Bone marrow (tissue), 2 donors: ENCODE results near the gene PTGFRN.

Experiments
- DNase-seq, 2 donors: peaks; one replicate each; lab custom pipeline; 2025; lab: John Stamatoyannopoulos, UW

PTGFRN gene

GRCh38 chr1:117033772-117034171 is 124.1 kb downstream of the PTGFRN start:
- DNase-seq = no peak

- DNase-seq = no peak
These were observed 125.1 kb downstream of the PTGFRN start for GRCh38 chr1:117034791-117035290.

DNA sequence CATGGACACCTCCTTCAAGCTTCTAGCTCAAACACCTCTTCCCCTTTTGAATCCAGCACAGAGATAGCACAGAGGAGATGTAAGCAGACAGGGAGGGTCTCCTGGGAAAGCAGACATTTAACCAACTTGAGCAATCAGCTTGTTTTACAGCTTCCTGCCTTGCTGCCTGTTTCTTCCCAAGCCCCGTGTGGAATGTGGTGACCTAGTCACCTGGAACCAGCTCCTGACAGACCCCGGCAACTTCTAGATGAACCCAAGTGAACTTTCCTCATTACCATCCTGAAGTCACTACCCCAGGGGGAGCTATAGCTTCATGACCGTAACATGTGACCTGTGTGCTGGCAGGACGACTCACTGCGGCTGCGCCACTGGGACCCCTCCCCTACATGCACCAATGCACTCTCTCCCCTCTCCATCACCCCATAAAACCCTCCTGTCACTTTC is 126.3 kb downstream of the PTGFRN start:
- DNase-seq = no peak

DNA sequence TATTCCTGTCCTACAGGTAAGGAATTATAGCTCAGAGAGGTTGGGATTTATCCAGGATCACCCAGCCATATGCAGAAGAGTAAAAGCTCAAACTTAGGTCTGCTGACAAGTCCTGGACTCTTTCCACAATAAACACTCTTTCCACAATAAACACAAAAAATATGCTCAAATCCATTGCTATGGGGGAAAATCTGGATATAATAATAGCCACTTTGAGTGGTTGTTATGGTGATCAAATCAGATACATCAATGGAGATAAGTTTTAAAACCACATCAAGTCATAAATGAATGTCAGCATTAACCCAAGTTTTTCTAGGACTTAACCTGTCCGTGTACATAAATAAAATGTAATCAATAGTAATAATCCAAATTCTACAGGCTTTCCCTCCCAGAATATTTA is 128.1 kb downstream of the PTGFRN start:
- DNase-seq = no peak

DNA sequence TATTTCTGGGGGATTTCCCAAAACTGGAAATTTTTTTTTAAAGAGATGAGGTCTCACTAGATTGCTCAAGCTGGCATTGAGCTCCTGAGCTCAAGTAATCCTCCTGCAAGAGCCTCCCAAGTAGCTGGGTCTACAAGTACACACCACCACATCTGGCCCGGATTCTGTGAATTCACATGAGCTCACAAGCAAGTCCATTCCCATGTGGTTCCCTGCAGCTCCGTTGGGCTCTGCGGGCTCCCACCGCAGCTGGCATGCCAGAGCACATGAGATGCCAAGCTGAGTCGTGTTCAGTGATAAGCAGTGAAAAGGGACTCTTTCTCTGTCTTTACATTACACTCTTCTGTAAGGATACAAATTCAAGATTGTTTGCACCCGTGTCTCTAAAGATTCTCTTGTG is 128.5 kb downstream of the PTGFRN start:
- DNase-seq = no peak
